GM12873 (cell line): Measurements from ENCODE around the gene PREB.

Experiments used
- TF ChIP-seq, protein P1 (sequence below): IDR thresholded peaks from 2 replicates; pipeline ENCODE4 v1.5.1; 2012; ENCODE audit warnings: low read depth, mild to moderate bottlenecking, moderate library complexity, low read length, control low read depth; ENCODE audit not compliant: insufficient read depth; ENCODE audit errors: missing control alignments

The PREB gene

DNA sequence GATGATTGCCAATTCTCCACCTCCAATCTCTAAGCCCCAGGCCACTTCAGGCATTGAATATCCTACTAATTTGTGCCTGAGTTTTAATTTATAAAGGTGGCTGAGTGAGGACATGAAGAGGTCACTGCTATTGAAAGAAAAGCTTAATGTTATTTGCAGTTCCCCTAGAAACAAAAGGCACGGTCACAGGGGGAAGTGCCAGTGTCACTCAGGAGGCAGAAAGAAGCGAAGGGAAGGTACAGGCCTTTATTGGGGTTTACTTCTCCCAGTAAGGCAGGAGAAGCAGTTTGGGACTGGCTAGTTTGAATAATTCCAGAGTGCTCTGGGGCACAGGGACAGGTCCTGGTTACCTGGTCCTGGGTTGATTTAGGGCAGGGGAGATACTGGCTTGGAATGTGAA is 12.5 kb downstream of the PREB start:
- TF ChIP-seq, protein P1, sequence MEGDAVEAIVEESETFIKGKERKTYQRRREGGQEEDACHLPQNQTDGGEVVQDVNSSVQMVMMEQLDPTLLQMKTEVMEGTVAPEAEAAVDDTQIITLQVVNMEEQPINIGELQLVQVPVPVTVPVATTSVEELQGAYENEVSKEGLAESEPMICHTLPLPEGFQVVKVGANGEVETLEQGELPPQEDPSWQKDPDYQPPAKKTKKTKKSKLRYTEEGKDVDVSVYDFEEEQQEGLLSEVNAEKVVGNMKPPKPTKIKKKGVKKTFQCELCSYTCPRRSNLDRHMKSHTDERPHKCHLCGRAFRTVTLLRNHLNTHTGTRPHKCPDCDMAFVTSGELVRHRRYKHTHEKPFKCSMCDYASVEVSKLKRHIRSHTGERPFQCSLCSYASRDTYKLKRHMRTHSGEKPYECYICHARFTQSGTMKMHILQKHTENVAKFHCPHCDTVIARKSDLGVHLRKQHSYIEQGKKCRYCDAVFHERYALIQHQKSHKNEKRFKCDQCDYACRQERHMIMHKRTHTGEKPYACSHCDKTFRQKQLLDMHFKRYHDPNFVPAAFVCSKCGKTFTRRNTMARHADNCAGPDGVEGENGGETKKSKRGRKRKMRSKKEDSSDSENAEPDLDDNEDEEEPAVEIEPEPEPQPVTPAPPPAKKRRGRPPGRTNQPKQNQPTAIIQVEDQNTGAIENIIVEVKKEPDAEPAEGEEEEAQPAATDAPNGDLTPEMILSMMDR, result no peak

DNA sequence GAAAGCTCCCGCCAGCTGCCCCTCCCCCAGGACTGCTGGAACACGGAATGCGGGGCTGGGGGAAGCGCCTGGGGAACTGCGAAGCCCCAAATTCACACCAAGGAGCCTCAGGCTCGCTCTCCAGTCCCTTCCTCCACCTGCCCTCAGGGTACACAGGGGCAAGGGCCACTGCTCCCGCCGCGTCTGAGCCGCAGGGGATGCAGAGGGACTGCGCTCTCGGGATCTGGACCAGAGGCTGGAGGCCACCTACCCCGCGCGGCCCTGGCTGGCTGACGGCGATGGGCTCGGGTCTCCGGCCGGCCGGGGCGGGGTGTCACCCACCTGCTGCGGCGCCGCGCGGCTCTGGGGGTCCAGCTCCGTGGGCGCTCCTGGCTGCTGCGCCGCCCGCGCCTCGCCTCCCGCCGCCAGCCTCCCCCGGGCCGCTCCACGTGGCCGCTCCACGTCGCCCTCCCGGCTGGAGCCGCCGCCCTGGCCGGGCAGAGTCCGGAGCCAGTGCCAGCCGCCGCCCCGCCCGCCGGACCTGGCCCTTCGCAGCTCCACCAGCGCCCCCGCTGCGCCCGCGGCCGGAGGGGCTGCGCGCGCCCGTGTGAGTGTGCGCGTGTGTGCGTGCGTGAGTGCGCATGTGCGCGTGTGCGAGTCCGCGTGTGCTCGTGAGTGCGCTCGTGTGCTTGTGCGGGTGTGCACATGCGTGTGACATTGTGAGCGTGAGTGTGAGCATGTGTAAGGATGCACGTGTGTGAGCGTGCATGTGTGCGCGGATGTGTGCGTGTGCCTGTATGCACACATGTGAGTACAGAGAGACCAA is 15.7 kb downstream of the PREB start, which contains the start of gene CGREF1:
Gene CGREF1 (minus strand): TSS at position 604 of the 805 bp plus-strand sequence. CDS start 14,762 bp downstream, outside the sequence.
- TF ChIP-seq, protein P1, result no peak

DNA sequence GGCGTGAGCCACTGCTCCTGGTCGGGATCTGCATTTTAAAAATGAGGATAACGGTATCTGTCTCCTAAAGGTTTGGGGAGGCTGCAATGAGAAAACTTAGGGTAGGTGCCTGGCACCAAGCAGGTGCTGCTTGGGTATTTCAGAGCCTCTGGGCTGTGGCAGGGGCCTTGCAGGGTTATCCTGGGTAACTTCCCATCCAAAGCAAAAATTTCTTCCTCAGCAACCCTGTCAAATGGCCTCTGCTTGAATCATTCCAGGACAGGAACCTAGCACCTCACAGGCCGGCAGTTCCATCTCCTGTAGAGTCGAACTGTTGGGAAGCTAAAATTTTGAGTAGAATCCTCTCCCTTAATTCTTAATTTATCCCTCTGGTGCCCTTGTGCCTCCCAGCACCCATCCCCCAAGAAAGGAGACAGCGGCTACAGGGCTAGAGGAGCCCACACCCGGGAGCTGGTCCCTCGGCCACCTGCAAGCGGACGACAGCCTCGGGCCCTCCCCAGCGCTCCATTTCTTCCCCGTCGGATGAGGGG is 16.4 kb downstream of the PREB start:
- TF ChIP-seq, protein P1, result no peak

DNA sequence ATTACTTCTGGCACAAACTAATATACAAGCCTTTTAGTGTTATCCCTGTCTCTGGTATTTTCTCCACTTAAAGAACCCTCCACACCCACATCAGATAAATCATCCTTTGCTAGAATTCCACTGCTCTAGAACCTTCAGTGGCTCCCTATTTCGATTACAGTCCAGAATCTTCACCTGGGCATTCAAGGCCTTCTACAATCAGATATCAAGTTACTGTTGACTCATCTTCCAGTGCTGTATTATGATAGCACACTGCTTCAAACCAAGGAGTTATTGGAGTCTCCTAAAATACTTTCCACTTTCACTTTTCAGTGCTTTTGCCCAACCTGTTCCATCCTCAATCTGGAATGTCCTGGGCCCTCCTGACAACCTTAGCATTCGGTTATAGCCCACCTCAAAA is 18.9 kb downstream of the PREB start:
- TF ChIP-seq, protein P1, result no peak

- TF ChIP-seq, protein P1, result no peak
Observed at GRCh38 chr2:27109083-27109482, 25.4 kb downstream of the PREB start.

DNA sequence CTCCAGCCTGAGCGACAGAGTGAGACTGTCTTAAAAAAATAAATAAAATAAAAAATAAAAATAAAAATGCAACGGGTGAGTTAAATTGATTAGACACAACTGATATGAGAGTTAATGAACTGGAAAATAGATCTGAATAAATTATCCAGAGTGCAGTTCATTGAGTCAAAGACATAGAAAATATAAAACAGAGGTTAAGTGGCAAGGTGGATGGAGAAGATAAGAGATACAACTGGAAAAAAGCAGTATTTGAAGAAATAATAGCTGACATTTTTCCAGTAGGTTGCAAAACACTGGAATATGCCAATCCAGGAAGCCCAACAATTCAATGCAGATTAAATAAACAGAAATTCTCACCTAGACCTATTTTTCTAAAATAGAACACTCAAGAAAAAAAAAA is 26.2 kb downstream of the PREB start:
- TF ChIP-seq, protein P1, result no peak

DNA sequence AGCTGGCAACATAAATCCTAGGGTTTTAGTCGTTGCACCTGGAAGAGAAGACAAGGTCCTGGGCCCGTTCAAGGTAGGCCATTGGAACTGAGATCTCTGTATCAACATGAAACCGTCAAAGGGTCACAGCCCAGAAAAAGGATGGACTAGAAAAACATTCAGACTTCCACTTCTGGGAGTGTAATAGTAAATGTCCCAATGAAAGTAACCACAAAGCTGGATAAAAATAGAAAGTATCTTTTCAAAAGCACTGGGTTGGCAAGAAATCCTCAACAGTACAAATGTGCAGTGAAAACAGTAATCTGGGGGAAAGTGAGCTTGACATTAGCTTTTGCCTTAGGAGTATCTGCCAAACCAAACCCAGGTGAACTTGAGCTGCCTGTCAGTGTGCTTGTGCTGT is 28.5 kb downstream of the PREB start:
- TF ChIP-seq, protein P1, result no peak
